H1 (cell line): ENCODE data around the gene GBE1. TPM values are rescaled to one million over a fixed set of nuclear protein-coding genes. Genes with fewer than 3 reads are reported as not detected.

Experiments used
- CTCF ChIA-PET: fragments of 300-600 bp; sonication (Branson Sonifier 250); formaldehyde crosslinking; loops from one replicate; lab custom pipeline; 2021; ENCODE audit not compliant: partially characterized antibody; lab: Charles Lee
- POLR2A ChIA-PET: fragments of 300-600 bp; sonication (Branson Sonifier 250); formaldehyde crosslinking; loops from one replicate; lab custom pipeline; 2021; ENCODE audit warnings: inconsistent platforms; ENCODE audit not compliant: partially characterized antibody; lab: Charles Lee
- DNase-seq, 2 experiments: peaks; one replicate each; pipeline versions ENCODE4 v3.0.0 to v3.0.0-alpha.2; 2010 to 2022; ENCODE audit warnings: low spot score in 2 of 2, low read depth in 1 of 2, mixed read lengths in 1 of 2
- FAIRE-seq: peaks from 2 replicates; lab custom pipeline; 2011; peaks lifted over from hg19 to GRCh38; lab: Jason Lieb, UNC
- H2AFZ ChIP-seq: 2 replicates; pipeline ENCODE4 v1.8.1; 2012; ENCODE audit warnings: low read length, inconsistent platforms
- H2AK5ac ChIP-seq: 2 replicates; pipeline ENCODE4 v1.6.1; 2013; ENCODE audit warnings: low read depth, low read length
- H2BK120ac ChIP-seq: replicated peaks from 2 replicates; pipeline ENCODE3; 2013; ENCODE audit warnings: low read depth, low read length, inconsistent platforms
- H2BK12ac ChIP-seq: 2 replicates; pipeline ENCODE4 v1.6.1; 2013; ENCODE audit warnings: low read depth, low read length
- H2BK15ac ChIP-seq: 2 replicates; pipeline ENCODE4 v1.6.1; 2013; ENCODE audit warnings: low read length
- H2BK20ac ChIP-seq: 2 replicates; pipeline ENCODE4 v1.6.1; 2013; ENCODE audit warnings: low read length
- H2BK5ac ChIP-seq: 2 replicates; pipeline ENCODE4 v1.6.1; 2013; ENCODE audit warnings: low read depth, low read length
- H3K14ac ChIP-seq: 2 replicates; pipeline ENCODE4 v1.6.1; 2013; ENCODE audit warnings: inconsistent platforms; ENCODE audit not compliant: insufficient read length
- H3K18ac ChIP-seq: 2 replicates; pipeline ENCODE4 v1.6.1; 2013; ENCODE audit warnings: low read length; ENCODE audit errors: extremely low read depth
- H3K23ac ChIP-seq: 2 replicates; pipeline ENCODE4 v1.6.1; 2013; ENCODE audit warnings: inconsistent platforms; ENCODE audit not compliant: insufficient read length
- H3K23me2 ChIP-seq: 2 replicates; pipeline ENCODE4 v1.6.1; 2013; ENCODE audit warnings: low read depth, low read length
- H3K27ac ChIP-seq: 2 replicates; pipeline ENCODE4 v1.6.1; 2011; ENCODE audit warnings: low read depth, low read length, inconsistent platforms
- H3K27me3 ChIP-seq, 4 experiments: replicated peaks in 1 of 4; 1 replicate in 1 of 4; 2 replicates in 3 of 4; pipeline versions ENCODE4 v1.6.1 to v1.8.1; 2011 to 2013; ENCODE audit warnings: low read length in 3 of 4, mild to moderate bottlenecking in 3 of 4, inconsistent platforms in 2 of 4, mixed read lengths in 2 of 4, moderate library complexity in 1 of 4; ENCODE audit not compliant: control insufficient read depth in 3 of 4, insufficient read depth in 3 of 4; ENCODE audit errors: extremely low read depth in 1 of 4
- H3K36me3 ChIP-seq, 4 experiments: 2 replicates each; pipeline versions ENCODE4 v1.6.1 to v1.8.1; 2011 to 2013; ENCODE audit warnings: mild to moderate bottlenecking in 4 of 4, low read length in 3 of 4, moderate library complexity in 2 of 4, control low read depth in 1 of 4, inconsistent platforms in 1 of 4; ENCODE audit not compliant: insufficient read depth in 4 of 4, control insufficient read depth in 2 of 4
- H3K4ac ChIP-seq: replicated peaks from 2 replicates; pipeline ENCODE3; 2013; ENCODE audit warnings: low read length, low read depth, mixed read lengths, inconsistent platforms; ENCODE audit not compliant: insufficient read length
- H3K4me1 ChIP-seq, 4 experiments: replicated peaks in 1 of 4; 1 replicate in 1 of 4; 2 replicates in 3 of 4; pipeline versions ENCODE4 v1.6.1 to v1.8.1; 2011 to 2013; ENCODE audit warnings: low read length in 3 of 4, inconsistent platforms in 2 of 4, mixed read lengths in 1 of 4; ENCODE audit not compliant: insufficient read depth in 4 of 4, control insufficient read depth in 3 of 4
- H3K4me2 ChIP-seq, 2 experiments: 2 replicates each; pipeline versions ENCODE4 v1.6.1 to v1.8.1; 2011 to 2013; ENCODE audit warnings: low read depth in 2 of 2, low read length in 2 of 2, control low read depth in 1 of 2, inconsistent platforms in 1 of 2, mild to moderate bottlenecking in 1 of 2; ENCODE audit not compliant: insufficient read depth in 1 of 2
- H3K4me3 ChIP-seq, 4 experiments: fragments of 200-600, 300-600 bp in 1 of 4; sonication (generic), shearing (Covaris generic), sonication (Bioruptor Twin) in 1 of 4; 2 replicates each; pipeline versions ENCODE4 v1.5.1 to v1.8.1; 2011 to 2016; ENCODE audit warnings: low read length in 4 of 4, low read depth in 3 of 4, control low read depth in 2 of 4, inconsistent platforms in 2 of 4, mild to moderate bottlenecking in 2 of 4, mixed read lengths in 1 of 4, moderate library complexity in 1 of 4; ENCODE audit not compliant: insufficient read depth in 2 of 4; ENCODE audit errors: extremely low read depth in 1 of 4
- H3K56ac ChIP-seq: replicated peaks from 2 replicates; pipeline ENCODE3; 2013; ENCODE audit warnings: low read depth, mild to moderate bottlenecking, mixed read lengths, low read length, inconsistent platforms; ENCODE audit not compliant: insufficient read length
- H3K79me1 ChIP-seq: 2 replicates; pipeline ENCODE4 v1.6.1; 2013; ENCODE audit warnings: low read depth, low read length, control low read depth
- H3K79me2 ChIP-seq, 2 experiments: 2 replicates each; pipeline versions ENCODE4 v1.6.1 to v1.8.1; 2012 to 2013; ENCODE audit warnings: low read length in 2 of 2, mild to moderate bottlenecking in 2 of 2, inconsistent platforms in 1 of 2; ENCODE audit not compliant: insufficient read depth in 2 of 2, control insufficient read depth in 1 of 2
- H3K9ac ChIP-seq, 4 experiments: replicated peaks in 1 of 4; 1 replicate in 1 of 4; 2 replicates in 3 of 4; pipeline versions ENCODE4 v1.6.1 to v1.8.1; 2011 to 2013; ENCODE audit warnings: low read depth in 3 of 4, low read length in 3 of 4, control low read depth in 2 of 4, mild to moderate bottlenecking in 2 of 4, moderate library complexity in 2 of 4, inconsistent platforms in 1 of 4; ENCODE audit errors: extremely low read depth in 1 of 4
- H3K9me3 ChIP-seq, 2 experiments: 2 replicates each; pipeline versions ENCODE4 v1.6.1 to v1.8.1; 2012 to 2013; ENCODE audit warnings: mild to moderate bottlenecking in 2 of 2, moderate library complexity in 2 of 2, control low read depth in 1 of 2, inconsistent platforms in 1 of 2, low read depth in 1 of 2, low read length in 1 of 2, mixed read lengths in 1 of 2; ENCODE audit not compliant: insufficient read depth in 2 of 2
- H4K20me1 ChIP-seq, 2 experiments: replicated peaks in 1 of 2; 2 replicates each; pipeline versions ENCODE3 to v1.8.1; 2011 to 2013; ENCODE audit warnings: inconsistent platforms in 2 of 2, low read length in 2 of 2, mild to moderate bottlenecking in 1 of 2; ENCODE audit not compliant: insufficient read depth in 2 of 2, control insufficient read depth in 1 of 2
- H4K5ac ChIP-seq: 2 replicates; pipeline ENCODE4 v1.6.1; 2013; ENCODE audit warnings: low read length, low read depth, mixed read lengths, inconsistent platforms; ENCODE audit not compliant: insufficient read length
- H4K8ac ChIP-seq: 2 replicates; pipeline ENCODE4 v1.8.0; 2013; ENCODE audit warnings: mild to moderate bottlenecking, moderate library complexity, low read length, inconsistent platforms; ENCODE audit not compliant: insufficient read depth; ENCODE audit errors: extremely low read depth
- H4K91ac ChIP-seq: replicated peaks from 2 replicates; pipeline ENCODE3; 2013; ENCODE audit warnings: low read length, mixed read lengths, inconsistent platforms; ENCODE audit not compliant: insufficient read length
- ATF3 ChIP-seq: IDR thresholded peaks from 2 replicates; pipeline ENCODE4 v1.6.1; 2011; ENCODE audit warnings: low read depth, mild to moderate bottlenecking, low read length; ENCODE audit not compliant: insufficient read depth
- EGR1 ChIP-seq: IDR thresholded peaks from 2 replicates; pipeline ENCODE4 v1.6.1; 2011; ENCODE audit warnings: low read depth, low read length, borderline replicate concordance
- KDM1A ChIP-seq: fragments of 200-600, 300-600 bp; sonication (generic); IDR thresholded peaks from 2 replicates; pipeline ENCODE4 v1.7.1; 2016; ENCODE audit warnings: mild to moderate bottlenecking, low read length, borderline replicate concordance
- KDM4A ChIP-seq: IDR thresholded peaks from one replicate; pipeline ENCODE4 v1.7.1; 2012; ENCODE audit warnings: low read depth, mild to moderate bottlenecking, moderate library complexity, low read length, inconsistent platforms; ENCODE audit not compliant: severe bottlenecking
- RXRA ChIP-seq: IDR thresholded peaks from 2 replicates; pipeline ENCODE4 v1.6.1; 2011; ENCODE audit warnings: low read depth, mild to moderate bottlenecking, low read length, moderate library complexity; ENCODE audit not compliant: insufficient read depth
- WGBS, 2 experiments: shearing (Covaris generic) in 1 of 2; methylation state at CpG; one replicate each; pipeline versions ENCODE4 v1.1.6 to v1.1.7; 2013 to 2015; ENCODE audit warnings: low lambda C conversion rate in 2 of 2, mixed read lengths in 2 of 2, inconsistent platforms in 1 of 2, low coverage in 1 of 2, missing lambda C conversion rate in 1 of 2; ENCODE audit not compliant: insufficient replicate concordance in 2 of 2, insufficient coverage in 1 of 2, insufficient read length in 1 of 2; ENCODE audit errors: extremely low coverage in 1 of 2, missing lambda C conversion rate in 1 of 2; 5-methylcytosine and 5-hydroxymethylcytosine counted together
- polyA plus RNA-seq, 7 experiments: library from polyadenylated mRNA; depleted of rRNA in 3 of 7; stranded (reverse) in 5 of 7; unstranded in 2 of 7; fragments of >200 nt in 5 of 7; fragments of 200-250 nt in 2 of 7; gene quantifications; 1 replicate in 5 of 7; 2 replicates in 1 of 7; 4 replicates in 1 of 7; pipeline versions ENCODE4 v1.2.1 to v1.2.3, GENCODE V29; 2011 to 2013; ENCODE audit warnings: missing spikeins in 2 of 7, mixed read lengths in 2 of 7
- total RNA-seq: library from RNA; stranded (reverse); fragmentation: NEBNext Ultra II Directional; extraction: Animal tissue kit (Norgen Biotek cat#: 25700); gene quantifications from 2 replicates; pipeline ENCODE4 v1.2.1, GENCODE V29; 2021

Gene GBE1
- total and polyA plus RNA-seq, 2 of the 8 experiments (the other 6 are each of a cell fraction or from before 2014, with no cell fraction given): 3.3 to 7.3 TPM

GRCh38 chr3:81592101-81592500, 169.3 kb downstream of the GBE1 start:
- TF ChIP-seq RXRA (no peak), KDM4A (no peak), KDM1A (no peak), EGR1 (no peak), ATF3 (no peak)

More at GRCh38 chr3:81592101-81592500, 169.3 kb downstream of the GBE1 start:
- no peak overlapping the region for H3K27ac ChIP-seq
- no peaks in the 10 kb centered on the region for H4K20me1 ChIP-seq
- no peak overlapping the region for H3K56ac ChIP-seq
- DNase-seq (no peak), FAIRE-seq (no peak)
- H3K4ac ChIP-seq: no peak overlapping the region
- H3K36me3 ChIP-seq: no peaks in the 10 kb centered on the region
- H3K4me1 ChIP-seq: no peaks in the 10 kb centered on the region
- no peak overlapping the region for H4K5ac ChIP-seq
- no peak overlapping the region for H3K4me2 ChIP-seq
- no peaks in the 10 kb centered on the region for H3K79me1 ChIP-seq
- H2BK20ac ChIP-seq: no peak overlapping the region
- no peak overlapping the region for H2AK5ac ChIP-seq
- no peak overlapping the region for H4K91ac ChIP-seq
- no peak overlapping the region for H3K23ac ChIP-seq
- H2BK120ac ChIP-seq: no peak overlapping the region
- WGBS, 2 experiments: 92% methylated on average over 5 of the region's 5 CpGs; no CpG with 5 or more reads in 1 of the 2 experiments
- H2BK5ac ChIP-seq: no peak overlapping the region
- H3K27me3 ChIP-seq: no peaks in the 10 kb centered on the region
- CTCF ChIA-PET: interaction anchor here (0.7 to 1.4 kb wide), 2 partner anchors 10 to 11 kb away, joined by 3 to 4 read pairs; no protein-coding TSS in a partner anchor
- H4K8ac ChIP-seq: no peak overlapping the region
- no peak overlapping the region for H2BK12ac ChIP-seq
- no peak overlapping the region for H3K14ac ChIP-seq
- no peak overlapping the region for H3K18ac ChIP-seq
- H3K9ac ChIP-seq: no peak overlapping the region
- POLR2A ChIA-PET: no interaction called here
- no peak overlapping the region for H2BK15ac ChIP-seq
- H3K23me2 ChIP-seq: no peaks in the 10 kb centered on the region
- H3K9me3 ChIP-seq: no peaks in the 10 kb centered on the region
- no peak overlapping the region for H2AFZ ChIP-seq
- no peaks in the 10 kb centered on the region for H3K79me2 ChIP-seq
- no peak overlapping the region for H3K4me3 ChIP-seq
